Right atrium auricular region (tissue), 2 donors: ENCODE data around the gene UBE2R2. TPM values are rescaled to one million over a fixed set of nuclear protein-coding genes. Genes with fewer than 3 reads are reported as not detected.
"Not testable (repeated sequence)": the region's sequence is repeated elsewhere in the genome, so short reads cannot be mapped to it uniquely, and the experiment has no call there.

Experiments used
- DNase-seq: peaks from one replicate; pipeline ENCODE4 v3.0.0-alpha.2; 2019; ENCODE audit warnings: low spot score
- H3K27ac ChIP-seq, 2 donors: fragments of 200-600 bp; sonication (generic); 1 replicate in 1 of 2; 2 replicates in 1 of 2; pipeline ENCODE4 v1.5.1; 2016 to 2019
- H3K27me3 ChIP-seq, 2 donors: fragments of 200-600 bp; sonication (generic); one replicate each; pipeline versions ENCODE4 v1.5.1 to v1.6.0; 2017 to 2019
- H3K36me3 ChIP-seq: fragments of 200-600 bp; sonication (generic); one replicate; pipeline ENCODE4 v1.5.1; 2016
- H3K4me1 ChIP-seq, 2 donors: fragments of 200-600 bp; sonication (generic); one replicate each; pipeline versions ENCODE4 v1.5.1 to v1.6.0; 2017 to 2019
- H3K4me3 ChIP-seq, 2 donors: fragments of 200-600 bp; sonication (generic); 1 replicate in 1 of 2; 2 replicates in 1 of 2; pipeline ENCODE4 v1.5.1; 2017 to 2019; ENCODE audit warnings: mild to moderate bottlenecking in 1 of 2, moderate library complexity in 1 of 2
- H3K9me3 ChIP-seq, 2 donors: fragments of 200-600 bp; sonication (generic); one replicate each; pipeline ENCODE4 v1.5.1; 2019
- CTCF ChIP-seq, 2 donors: fragments of 200-600 bp; sonication (generic); IDR thresholded peaks; one replicate each; pipeline ENCODE4 v1.5.1; 2019; ENCODE audit warnings: antibody characterized with exemption in 2 of 2
- total RNA-seq, 2 donors: library from RNA; depleted of rRNA; stranded (reverse); fragments of >200 nt; gene quantifications; one replicate each; pipeline ENCODE4 v1.1.0, GENCODE V29; 2016

UBE2R2 gene
- total RNA-seq, 2 donors from 2014 or later = 26.6 to 29.0 TPM

- Histone ChIP-seq H3K4me3 (no peak overlapping the region), H3K27ac (no peak overlapping the region), H3K36me3 (no peaks in the 10 kb centered on the region), H3K27me3 (no peaks in the 10 kb centered on the region), H3K9me3 (no peaks in the 10 kb centered on the region), H3K4me1 (peaks cover 0 to 54% of the 10 kb centered on the region in 2 donors)
- no peak for TF ChIP-seq CTCF (IDR thresholded peaks at IDR 0.05)
- no peak for DNase-seq
These were observed 3.3 kb downstream of the UBE2R2 start for GRCh38 chr9:33820231-33820745.

- Histone ChIP-seq H3K9me3 (no peaks in the 10 kb centered on the region), H3K36me3 (peaks cover 3% of the 10 kb centered on the region), H3K4me1 (peaks cover 0 to 38% of the 10 kb centered on the region in 2 donors), H3K27ac (no peak overlapping the region), H3K27me3 (no peaks in the 10 kb centered on the region), H3K4me3 (no peak overlapping the region)
- DNase-seq = no peak
- TF ChIP-seq CTCF (IDR thresholded peaks at IDR 0.05) = no peak
These were observed 6.8 kb downstream of the UBE2R2 start for GRCh38 chr9:33823801-33824200.

- not testable (repeated sequence) for H3K9me3 ChIP-seq, H3K36me3 ChIP-seq, DNase-seq, H3K4me1 ChIP-seq, H3K27ac ChIP-seq, H3K27me3 ChIP-seq, H3K4me3 ChIP-seq
These were observed 10.3 kb downstream of the UBE2R2 start for GRCh38 chr9:33827285-33827684.

- not testable (repeated sequence) for H3K27me3 ChIP-seq, H3K36me3 ChIP-seq, H3K9me3 ChIP-seq, H3K27ac ChIP-seq, H3K4me1 ChIP-seq, DNase-seq, H3K4me3 ChIP-seq
These were observed 12.8 kb downstream of the UBE2R2 start for GRCh38 chr9:33829641-33830230.

GRCh38 chr9:33835625-33836260 lies 18.8 kb downstream of the UBE2R2 start:
- H3K27me3 ChIP-seq = no peaks in the 10 kb centered on the region
- DNase-seq = peak; percentile 57
- peak overlapping the region in 1 of 2 donors; percentile 11 for H3K27ac ChIP-seq
- H3K4me1 ChIP-seq = peaks cover 0 to 16% of the 10 kb centered on the region in 2 donors
- H3K36me3 ChIP-seq = no peaks in the 10 kb centered on the region
- H3K4me3 ChIP-seq = no peak overlapping the region
- no peak for TF ChIP-seq CTCF (IDR thresholded peaks at IDR 0.05)
- H3K9me3 ChIP-seq = no peaks in the 10 kb centered on the region

GRCh38 chr9:33836261-33836660 lies 19.3 kb downstream of the UBE2R2 start:
- DNase-seq = peak; percentile 64
- H3K9me3 ChIP-seq, H3K4me3 ChIP-seq, H3K36me3 ChIP-seq, H3K27me3 ChIP-seq: not testable (repeated sequence)
- H3K4me1 ChIP-seq = peaks cover 0 to 22% of the 10 kb centered on the region in 2 donors
- H3K27ac ChIP-seq = peak overlapping the region in 1 of 2 donors; percentile 11

GRCh38 chr9:33837138-33837537 lies 20.2 kb downstream of the UBE2R2 start:
- Histone ChIP-seq H3K9me3 (no peaks in the 10 kb centered on the region), H3K4me1 (peaks cover 0 to 30% of the 10 kb centered on the region in 2 donors), H3K27me3 (no peaks in the 10 kb centered on the region), H3K27ac (no peak overlapping the region), H3K4me3 (no peak overlapping the region), H3K36me3 (no peaks in the 10 kb centered on the region)
- no peak for TF ChIP-seq CTCF (IDR thresholded peaks at IDR 0.05)
- DNase-seq = peak; percentile 46
